ENCODE measurements around the gene WWTR1.

GRCh38 chr3:149673393-149673792 lies 15.6 kb upstream of the WWTR1 start:
- TF ChIP-seq MYC (IDR thresholded peaks at IDR 0.05; ENCODE audit: borderline replicate concordance, low read length) (no peak), CEBPB (IDR thresholded peaks at IDR 0.05) (no peak), HEYL (CRISPR knock-in tag; IDR thresholded peaks at IDR 0.05) (no peak), PBX3 (IDR thresholded peaks at IDR 0.05) (no peak), POLR2AphosphoS2 (conservative IDR thresholded peaks at IDR 0.05; ENCODE audit: low read length) (no peak), RAD21 (conservative IDR thresholded peaks at IDR 0.05 in 1 of 2, IDR thresholded peaks at IDR 0.05 in 1 of 2) (no peak), SMC3 (IDR thresholded peaks at IDR 0.05) (no peak), CHD2 (IDR thresholded peaks at IDR 0.05; ENCODE audit: low read length, partially characterized antibody) (no peak), CTCF (IDR thresholded peaks at IDR 0.05) (no peak), RNF2 (IDR thresholded peaks at IDR 0.05; ENCODE audit: borderline replicate concordance, low read depth) (no peak)
